GM12878 (cell line): ENCODE results near the gene PSMC4.

Source experiments
- CHD2 ChIP-seq: IDR thresholded peaks from 2 replicates; pipeline ENCODE4 v1.6.1; 2011; ENCODE audit warnings: low read depth, low read length, improper control_type of control experiment, borderline replicate concordance
- CTCF ChIP-seq, 3 experiments: IDR thresholded peaks in 2 of 3; conservative IDR thresholded peaks in 1 of 3; 2 replicates each; pipeline ENCODE4 v1.5.1; 2011; ENCODE audit warnings: low read depth in 3 of 3, low read length in 3 of 3, mild to moderate bottlenecking in 3 of 3, control low read depth in 2 of 3, moderate library complexity in 2 of 3, inconsistent platforms in 1 of 3, mixed read lengths in 1 of 3; ENCODE audit not compliant: control insufficient read depth in 2 of 3, insufficient read depth in 1 of 3; ENCODE audit errors: extremely low read depth in 1 of 3
- FOXK2 ChIP-seq: fragments of 450-650 bp; IDR thresholded peaks from 2 replicates; pipeline ENCODE4 v1.6.1; 2017; ENCODE audit warnings: mild to moderate bottlenecking, moderate library complexity
- JUNB ChIP-seq: IDR thresholded peaks from 2 replicates; pipeline ENCODE4 v1.6.1; 2016; ENCODE audit warnings: antibody characterized with exemption, mild to moderate bottlenecking
- KDM1A ChIP-seq: fragments of 200-600 bp; sonication (generic); IDR thresholded peaks from 2 replicates; pipeline ENCODE4 v1.6.1; 2016; ENCODE audit warnings: borderline replicate concordance
- MYB ChIP-seq: fragments of 150-350 bp; IDR thresholded peaks from 2 replicates; pipeline ENCODE4 v1.6.1; 2014; ENCODE audit warnings: mild to moderate bottlenecking, low read depth, low read length, borderline replicate concordance
- POLR2AphosphoS5 ChIP-seq: IDR thresholded peaks from 2 replicates; pipeline ENCODE4 v1.6.1; 2011; ENCODE audit warnings: mild to moderate bottlenecking, low read length, inconsistent platforms
- POU2F2 ChIP-seq: IDR thresholded peaks from 3 replicates; pipeline ENCODE4 v1.6.1; 2011; ENCODE audit warnings: low read depth, mild to moderate bottlenecking, low read length, borderline replicate concordance
- RFX5 ChIP-seq: IDR thresholded peaks from 2 replicates; pipeline ENCODE4 v1.6.1; 2011; ENCODE audit warnings: low read depth, low read length, improper control_type of control experiment
- SMAD5 ChIP-seq: IDR thresholded peaks from 2 replicates; pipeline ENCODE4 v1.6.1; 2016; ENCODE audit warnings: antibody characterized with exemption, low read depth
- YY1 ChIP-seq: IDR thresholded peaks from 2 replicates; pipeline ENCODE4 v1.6.1; 2011; ENCODE audit warnings: low read depth, mild to moderate bottlenecking, low read length
- ZNF274 ChIP-seq: IDR thresholded peaks from one replicate; pipeline ENCODE4 v1.8.0; 2011; ENCODE audit not compliant: insufficient read length, insufficient read depth
- ZSCAN29 ChIP-seq: fragments of 450-650 bp; IDR thresholded peaks from 2 replicates; pipeline ENCODE4 v1.6.1; 2017; ENCODE audit warnings: mild to moderate bottlenecking, moderate library complexity

DNA sequence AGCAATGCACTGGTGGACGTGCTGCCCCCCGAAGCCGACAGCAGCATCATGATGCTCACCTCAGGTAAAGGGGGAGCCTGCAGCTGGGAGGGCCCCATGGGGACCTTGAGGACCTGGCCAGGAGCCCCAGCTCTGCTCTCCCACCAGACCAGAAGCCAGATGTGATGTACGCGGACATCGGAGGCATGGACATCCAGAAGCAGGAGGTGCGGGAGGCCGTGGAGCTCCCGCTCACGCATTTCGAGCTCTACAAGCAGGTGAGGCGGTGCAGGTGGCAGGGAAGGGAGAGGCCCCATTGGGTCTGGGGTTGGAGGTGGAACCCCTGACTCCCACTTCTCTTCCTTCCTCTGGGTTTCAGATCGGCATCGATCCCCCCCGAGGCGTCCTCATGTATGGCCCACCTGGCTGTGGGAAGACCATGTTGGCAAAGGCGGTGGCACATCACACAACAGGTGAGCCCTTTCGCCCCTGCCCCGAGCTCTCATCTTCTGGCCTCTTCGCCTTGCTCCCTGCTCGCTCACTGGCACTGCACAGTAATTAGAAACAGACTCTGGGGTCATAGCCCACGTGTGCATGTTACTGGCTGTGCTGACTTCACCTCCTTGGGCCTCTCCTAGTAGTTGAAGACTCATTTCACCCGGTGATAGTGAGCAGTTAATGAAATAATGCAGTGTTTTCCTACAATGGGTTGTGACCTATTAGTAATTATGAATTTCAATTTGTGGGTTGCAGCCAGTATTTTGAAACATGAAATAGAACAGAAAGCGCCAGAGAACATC lies 3.6 kb downstream of the PSMC4 start:
- TF ChIP-seq ZSCAN29 (no peak), POU2F2 (no peak), CTCF (IDR thresholded peaks at IDR 0.05 in 2 of 3, conservative IDR thresholded peaks at IDR 0.05 in 1 of 3; ENCODE audit: control insufficient read depth in 2 of 3, extremely low read depth in 1 of 3, insufficient read depth in 1 of 3, low read depth in 3 of 3, low read length in 3 of 3) (no peak), POLR2AphosphoS5 (no peak; the same call in 1 of the 2 replicates), ZNF274 (no peak), CHD2 (no peak), YY1 (no peak), JUNB (no peak), MYB (no peak), SMAD5 (no peak), FOXK2 (no peak), KDM1A (no peak), RFX5 (no peak)
